NCI-H1092 treated with DMSO at 0.1 percent for 48 hours (cell line): ENCODE results near the gene CSMD2.

ENCODE experiments used
- DNase-seq: peaks from one replicate; lab custom pipeline; 2025; lab: John Stamatoyannopoulos, UW

The CSMD2 gene

GRCh38 chr1:33818071-33818470, 347.0 kb downstream of the CSMD2 start:
- DNase-seq = no peak

GRCh38 chr1:33815061-33815460, 350.0 kb downstream of the CSMD2 start:
- no peak for DNase-seq

GRCh38 chr1:33814166-33814565, 350.9 kb downstream of the CSMD2 start:
- no peak for DNase-seq

- no peak for DNase-seq
Measured at GRCh38 chr1:33810571-33810970, 354.5 kb downstream of the CSMD2 start.

GRCh38 chr1:33805988-33806387, 359.0 kb downstream of the CSMD2 start:
- DNase-seq = no peak

- DNase-seq = no peak
Measured at GRCh38 chr1:33802268-33802667, 362.8 kb downstream of the CSMD2 start.

- DNase-seq = no peak
Measured at GRCh38 chr1:33797849-33798248, 367.2 kb downstream of the CSMD2 start.

GRCh38 chr1:33792651-33793050, 372.4 kb downstream of the CSMD2 start:
- DNase-seq = no peak

- no peak for DNase-seq
Measured at GRCh38 chr1:33792216-33792615, 372.8 kb downstream of the CSMD2 start.

- DNase-seq = no peak
Measured at GRCh38 chr1:33791251-33791650, 373.8 kb downstream of the CSMD2 start.

GRCh38 chr1:33790577-33790976, 374.5 kb downstream of the CSMD2 start:
- no peak for DNase-seq

- DNase-seq = no peak
Measured at GRCh38 chr1:33784876-33785275, 380.2 kb downstream of the CSMD2 start.

GRCh38 chr1:33782776-33783175, 382.3 kb downstream of the CSMD2 start:
- DNase-seq = no peak

- no peak for DNase-seq
Measured at GRCh38 chr1:33781652-33782051, 383.4 kb downstream of the CSMD2 start.

- DNase-seq = no peak
Measured at GRCh38 chr1:33777337-33777736, 387.7 kb downstream of the CSMD2 start.

- DNase-seq = no peak
Measured at GRCh38 chr1:33768821-33769220, 396.2 kb downstream of the CSMD2 start.

- no peak for DNase-seq
Measured at GRCh38 chr1:33768106-33768505, 396.9 kb downstream of the CSMD2 start.

- DNase-seq = no peak
Measured at GRCh38 chr1:33764149-33764548, 400.9 kb downstream of the CSMD2 start.

- DNase-seq = no peak
Measured at GRCh38 chr1:33763406-33763805, 401.6 kb downstream of the CSMD2 start.

- no peak for DNase-seq
Measured at GRCh38 chr1:33762962-33763361, 402.1 kb downstream of the CSMD2 start.

GRCh38 chr1:33762109-33762830, 402.8 kb downstream of the CSMD2 start:
- DNase-seq = no peak

- DNase-seq = no peak
Measured at GRCh38 chr1:33758698-33759097, 406.3 kb downstream of the CSMD2 start.

- no peak for DNase-seq
Measured at GRCh38 chr1:33753087-33753856, 411.8 kb downstream of the CSMD2 start.

- no peak for DNase-seq
Measured at GRCh38 chr1:33745942-33746341, 419.1 kb downstream of the CSMD2 start.
